Measurements from ENCODE around the gene ISG15. TPM values are rescaled to one million over a fixed set of nuclear protein-coding genes. Genes with fewer than 3 reads are reported as not detected.

ISG15 gene
- total RNA-seq, 2 experiments from 2014 or later: 432 to 986 TPM

- Mint-ChIP-seq H3K27me3 (peaks cover 16% of the 10 kb centered on the region), H3K9me3 (ENCODE audit: low read depth) (no peaks in the 10 kb centered on the region), H3K36me3 (no peaks in the 10 kb centered on the region), H3K4me1 (peaks cover 31% of the 10 kb centered on the region), H3K4me3 (no peak overlapping the region), H3K27ac (no peak overlapping the region)
- ATAC-seq (no peak), DNase-seq (no peak)
- CTCF ChIA-PET: interaction anchor here (6.4 kb wide), 1 partner anchor 26 kb away, joined by 93 read pairs; no protein-coding TSS in a partner anchor
Measured at GRCh38 chr1:1035291-1035943, 22.1 kb downstream of the ISG15 start.

DNA sequence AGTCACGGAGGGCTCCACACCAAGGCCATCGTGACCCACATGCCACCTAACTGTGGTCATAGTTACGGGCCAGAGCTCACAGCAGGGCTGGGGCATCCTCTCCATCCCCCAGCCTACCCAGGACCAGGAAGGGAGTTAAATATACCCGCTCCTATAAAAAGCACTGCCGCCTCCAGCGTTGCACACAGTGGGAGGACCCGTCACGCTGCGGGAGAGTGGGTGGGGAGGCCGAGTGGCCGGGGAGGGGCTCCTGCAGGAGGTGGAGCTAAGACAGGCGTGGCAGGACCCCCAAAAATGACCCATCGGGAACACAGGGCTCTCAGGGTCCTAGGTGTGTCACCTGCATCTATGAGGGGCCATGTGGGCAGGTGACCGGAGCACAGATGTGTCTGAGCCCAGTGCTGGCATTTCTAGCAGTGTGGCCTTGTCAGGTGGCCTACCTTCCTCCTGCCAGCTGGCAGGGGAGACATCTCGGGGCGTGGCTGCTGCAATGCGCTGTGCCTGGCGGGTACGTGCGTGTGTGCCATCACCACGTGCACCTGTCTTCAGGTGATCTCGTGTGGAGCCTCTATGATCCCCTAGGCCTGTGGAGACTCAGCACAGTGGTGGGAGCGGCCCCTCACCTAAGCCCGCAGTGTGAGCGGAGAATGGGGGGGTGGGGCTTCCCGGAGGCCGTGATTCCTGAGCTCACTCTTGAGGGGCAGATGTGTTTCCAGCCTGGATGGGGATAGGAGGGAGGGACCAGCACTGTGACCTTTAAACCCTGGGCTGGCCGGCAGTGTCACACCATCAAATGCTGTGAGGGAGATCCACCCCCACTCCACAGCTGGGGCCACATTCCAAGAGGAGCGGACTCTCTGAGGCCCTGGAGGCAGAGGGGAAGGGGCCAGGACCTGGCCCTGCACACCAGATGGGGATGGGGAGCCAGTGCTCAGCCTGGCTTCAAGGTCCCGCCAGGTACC is 24.4 kb downstream of the ISG15 start:
- no peak for ATAC-seq
- Mint-ChIP-seq H3K27ac (no peak overlapping the region), H3K36me3 (no peaks in the 10 kb centered on the region), H3K9me3 (ENCODE audit: low read depth) (no peaks in the 10 kb centered on the region), H3K4me3 (no peak overlapping the region), H3K27me3 (peaks cover 7% of the 10 kb centered on the region), H3K4me1 (peaks cover 29% of the 10 kb centered on the region)
- no peak for DNase-seq
- CTCF ChIA-PET: interaction anchor here (6.4 kb wide), 1 partner anchor 24 kb away, joined by 93 read pairs; no protein-coding TSS in a partner anchor

- Mint-ChIP-seq H3K36me3 (no peaks in the 10 kb centered on the region), H3K4me1 (peaks cover 28% of the 10 kb centered on the region), H3K9me3 (ENCODE audit: low read depth) (no peaks in the 10 kb centered on the region), H3K27ac (peak overlapping the region; percentile 1), H3K27me3 (peaks cover 7% of the 10 kb centered on the region), H3K4me3 (no peak overlapping the region)
- ATAC-seq (no peak), DNase-seq (no peak)
- CTCF ChIA-PET: interaction anchor here (2.0 to 6.4 kb wide), 3 partner anchors 22 to 212 kb away, joined by 7 to 93 read pairs (median 7); partner anchors contain the start of gene ISG15
Measured at GRCh38 chr1:1038694-1039093, 25.4 kb downstream of the ISG15 start.

DNA sequence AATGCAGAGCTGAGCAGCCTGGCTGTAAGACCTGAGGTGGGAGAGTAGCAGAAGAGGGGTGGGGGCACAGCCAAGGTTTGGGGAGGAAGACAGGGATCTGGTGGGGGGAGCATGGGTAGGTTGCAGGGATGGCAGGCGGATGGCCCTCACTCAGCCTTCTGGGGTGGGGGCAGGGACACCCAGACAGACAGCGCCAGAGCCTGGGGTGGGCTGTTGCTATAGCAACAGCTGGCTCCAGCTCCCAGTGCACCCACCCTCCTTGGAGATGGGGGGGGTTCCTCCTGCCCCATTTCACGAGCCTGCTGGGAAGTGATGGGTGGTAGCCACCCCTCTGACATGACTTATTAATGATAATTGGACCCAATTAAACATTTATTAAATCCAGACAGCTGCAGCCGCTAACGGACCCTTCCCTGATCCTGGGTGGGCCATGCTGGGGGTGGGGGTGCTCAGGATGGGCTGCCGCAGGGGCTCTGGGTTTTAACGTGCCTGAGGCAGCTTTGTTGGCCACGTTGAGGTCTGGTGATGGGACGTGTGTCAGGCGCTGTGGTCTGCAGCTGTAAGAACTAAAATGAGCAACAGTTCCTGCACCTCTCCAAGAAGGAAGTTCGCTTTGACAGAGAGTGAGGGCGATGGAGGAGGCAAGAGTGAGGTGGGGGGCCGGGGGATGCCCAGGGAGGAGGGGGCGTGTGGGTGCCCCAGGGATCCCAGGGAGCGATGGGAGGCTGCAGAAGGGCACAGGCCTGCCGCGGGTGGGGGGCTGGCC is 26.0 kb downstream of the ISG15 start:
- peak overlapping the region; percentile 69 for H3K27ac Mint-ChIP-seq
- H3K4me1 Mint-ChIP-seq: peaks cover 28% of the 10 kb centered on the region
- DNase-seq: peak; percentile 80
- H3K4me3 Mint-ChIP-seq: peak overlapping the region; percentile 68
- no peaks in the 10 kb centered on the region for H3K36me3 Mint-ChIP-seq
- no peaks in the 10 kb centered on the region for H3K9me3 Mint-ChIP-seq (ENCODE audit: low read depth)
- CTCF ChIA-PET: interaction anchor here (0.7 to 6.4 kb wide), 10 partner anchors 20 to 1195 kb away, joined by 3 to 93 read pairs (median 6); partner anchors contain the start of gene ISG15
- ATAC-seq: peak; percentile 31
- peaks cover 7% of the 10 kb centered on the region for H3K27me3 Mint-ChIP-seq

GRCh38 chr1:1040004-1040991 is 27.0 kb downstream of the ISG15 start:
- Mint-ChIP-seq H3K36me3 (no peaks in the 10 kb centered on the region), H3K27ac (peak overlapping the region; percentile 69), H3K27me3 (peaks cover 5% of the 10 kb centered on the region), H3K4me1 (peaks cover 27% of the 10 kb centered on the region), H3K9me3 (ENCODE audit: low read depth) (no peaks in the 10 kb centered on the region), H3K4me3 (peak overlapping the region; percentile 68)
- CTCF ChIA-PET: interaction anchor here (0.7 to 6.4 kb wide), 11 partner anchors 21 to 252 kb away, joined by 3 to 93 read pairs (median 6); partner anchors contain the start of gene ISG15
- ATAC-seq: peak; percentile 92
- peak; percentile 91 for DNase-seq

- no peaks in the 10 kb centered on the region for H3K36me3 Mint-ChIP-seq
- CTCF ChIA-PET: interaction anchor here (1.7 to 6.4 kb wide), 4 partner anchors 20 to 25 kb away, joined by 6 to 93 read pairs (median 8); no protein-coding TSS in a partner anchor
- H3K4me3 Mint-ChIP-seq: no peak overlapping the region
- ATAC-seq: peak; percentile 14
- peaks cover 5% of the 10 kb centered on the region for H3K27me3 Mint-ChIP-seq
- no peak for DNase-seq
- no peak overlapping the region for H3K27ac Mint-ChIP-seq
- H3K9me3 Mint-ChIP-seq (ENCODE audit: low read depth): no peaks in the 10 kb centered on the region
- peaks cover 22% of the 10 kb centered on the region for H3K4me1 Mint-ChIP-seq
Measured at GRCh38 chr1:1041092-1041523, 27.8 kb downstream of the ISG15 start.

- Mint-ChIP-seq H3K9me3 (ENCODE audit: low read depth) (no peaks in the 10 kb centered on the region), H3K27me3 (peaks cover 5% of the 10 kb centered on the region), H3K4me3 (no peak overlapping the region), H3K36me3 (no peaks in the 10 kb centered on the region), H3K27ac (no peak overlapping the region), H3K4me1 (peaks cover 22% of the 10 kb centered on the region)
- no peak for DNase-seq
- CTCF ChIA-PET: no interaction called here
- ATAC-seq: no peak
Measured at GRCh38 chr1:1041873-1042272, 28.6 kb downstream of the ISG15 start.

DNA sequence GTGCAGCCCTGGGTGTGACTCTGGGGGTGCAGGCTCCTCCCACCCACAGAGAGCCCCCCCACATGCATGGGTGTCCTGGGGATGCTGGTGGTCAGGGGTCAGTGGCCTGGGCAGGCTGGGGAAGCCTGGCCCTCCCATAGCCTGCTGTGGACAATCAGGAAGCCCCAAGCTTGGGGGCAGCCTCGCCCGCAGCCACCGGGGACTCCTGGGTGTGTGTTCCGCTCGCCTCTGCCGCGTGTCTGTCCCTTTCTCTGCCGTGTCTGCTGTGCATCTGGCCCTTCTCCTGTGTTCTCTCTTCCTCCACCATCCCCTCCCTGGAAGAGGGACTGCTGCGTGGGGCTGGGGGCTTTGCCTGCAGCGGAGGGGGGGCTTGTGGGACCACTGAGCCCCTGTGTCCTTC is 29.5 kb downstream of the ISG15 start:
- ATAC-seq: no peak
- H3K4me3 Mint-ChIP-seq: no peak overlapping the region

GRCh38 chr1:1043411-1043810 is 30.1 kb downstream of the ISG15 start:
- no peak overlapping the region for H3K27ac Mint-ChIP-seq
- no peaks in the 10 kb centered on the region for H3K36me3 Mint-ChIP-seq
- no peaks in the 10 kb centered on the region for H3K9me3 Mint-ChIP-seq (ENCODE audit: low read depth)
- no peak for DNase-seq
- ATAC-seq: no peak
- H3K4me3 Mint-ChIP-seq: no peak overlapping the region
- H3K27me3 Mint-ChIP-seq: no peaks in the 10 kb centered on the region
- peaks cover 16% of the 10 kb centered on the region for H3K4me1 Mint-ChIP-seq
- CTCF ChIA-PET: interaction anchor here (1.0 kb wide), 1 partner anchor 10 kb away, joined by 3 read pairs; no protein-coding TSS in a partner anchor

More for the DNA sequence above, 29.5 kb downstream of the ISG15 start:
- H3K27me3 Mint-ChIP-seq: peaks cover under 1% of the 10 kb centered on the region
- no peaks in the 10 kb centered on the region for H3K36me3 Mint-ChIP-seq
- peaks cover 19% of the 10 kb centered on the region for H3K4me1 Mint-ChIP-seq
- H3K27ac Mint-ChIP-seq: no peak overlapping the region
- no peak for DNase-seq
- H3K9me3 Mint-ChIP-seq (ENCODE audit: low read depth): no peaks in the 10 kb centered on the region
- CTCF ChIA-PET: no interaction called here

DNA sequence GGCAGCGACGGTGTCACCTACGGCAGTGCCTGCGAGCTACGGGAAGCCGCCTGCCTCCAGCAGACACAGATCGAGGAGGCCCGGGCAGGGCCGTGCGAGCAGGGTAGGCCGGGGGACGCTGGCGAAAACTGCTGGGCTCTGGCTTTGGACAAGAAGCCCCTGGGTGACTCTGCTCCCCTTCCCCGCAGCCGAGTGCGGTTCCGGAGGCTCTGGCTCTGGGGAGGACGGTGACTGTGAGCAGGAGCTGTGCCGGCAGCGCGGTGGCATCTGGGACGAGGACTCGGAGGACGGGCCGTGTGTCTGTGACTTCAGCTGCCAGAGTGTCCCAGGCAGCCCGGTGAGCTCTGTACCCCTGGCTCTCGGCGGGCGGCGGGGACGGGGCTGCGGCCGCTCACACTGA is 30.6 kb downstream of the ISG15 start:
- no peak overlapping the region for H3K27ac Mint-ChIP-seq
- no peak for ATAC-seq
- no peaks in the 10 kb centered on the region for H3K27me3 Mint-ChIP-seq
- H3K9me3 Mint-ChIP-seq (ENCODE audit: low read depth): no peaks in the 10 kb centered on the region
- no peaks in the 10 kb centered on the region for H3K36me3 Mint-ChIP-seq
- CTCF ChIA-PET: interaction anchor here (1.0 to 1.1 kb wide), 2 partner anchors 11 to 13 kb away, joined by 3 read pairs; no protein-coding TSS in a partner anchor
- no peak for DNase-seq
- H3K4me3 Mint-ChIP-seq: no peak overlapping the region
- H3K4me1 Mint-ChIP-seq: peaks cover 11% of the 10 kb centered on the region

DNA sequence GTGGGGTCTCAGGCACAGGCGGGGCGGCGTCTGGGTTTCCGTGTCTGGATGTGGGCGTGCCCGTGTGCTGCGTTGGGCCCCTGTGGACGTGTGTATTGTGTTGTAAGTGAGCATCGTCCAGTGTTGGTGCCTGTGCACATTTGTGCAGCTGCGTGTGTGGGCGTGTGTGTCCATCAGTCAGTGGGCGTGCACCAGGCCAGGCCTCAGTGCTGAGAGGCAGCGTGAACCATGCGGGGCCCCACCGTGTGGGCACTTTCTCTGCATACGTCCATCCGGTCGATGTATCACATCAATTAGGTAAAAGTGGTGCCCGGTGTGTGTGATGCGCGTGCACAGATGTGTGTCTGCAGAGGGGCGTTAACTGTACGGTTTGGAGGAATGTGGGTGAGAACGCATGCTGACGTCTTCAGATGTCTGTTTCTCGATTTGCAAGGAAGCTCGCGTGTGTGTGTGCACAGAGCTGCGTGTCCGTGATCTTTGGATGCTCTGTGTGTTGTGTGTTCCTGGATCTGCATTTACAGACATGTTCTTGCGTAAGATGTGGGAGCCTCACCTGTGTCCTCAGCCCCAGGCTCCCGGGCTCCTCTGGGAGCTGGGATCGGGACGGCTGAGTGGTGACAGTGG is 31.3 kb downstream of the ISG15 start:
- no peak overlapping the region for H3K27ac Mint-ChIP-seq
- no peaks in the 10 kb centered on the region for H3K36me3 Mint-ChIP-seq
- no peak for ATAC-seq
- DNase-seq: no peak
- H3K4me3 Mint-ChIP-seq: no peak overlapping the region
- H3K27me3 Mint-ChIP-seq: no peaks in the 10 kb centered on the region
- H3K9me3 Mint-ChIP-seq (ENCODE audit: low read depth): no peaks in the 10 kb centered on the region
- CTCF ChIA-PET: interaction anchor here (1.0 to 1.1 kb wide), 2 partner anchors 12 kb away, joined by 3 read pairs; no protein-coding TSS in a partner anchor
- peaks cover 5% of the 10 kb centered on the region for H3K4me1 Mint-ChIP-seq

All from activated CD8-positive, alpha-beta memory T cell treated with anti-CD3 and anti-CD28 coated beads, Interleukin-2, amount 10 ng/mL, durations not matched to agents 7 days and 5 days (primary cell).